Stomach smooth muscle (tissue), 2 donors: ENCODE measurements around the gene NALCN.

ENCODE experiments used
- H3K27ac ChIP-seq: one replicate; pipeline ENCODE4 v1.7.0; 2013; ENCODE audit warnings: mild to moderate bottlenecking, low read length, inconsistent platforms
- H3K27me3 ChIP-seq, 2 donors: one replicate each; pipeline ENCODE4 v1.7.0; 2013; ENCODE audit warnings: low read length in 2 of 2; ENCODE audit not compliant: insufficient read depth in 2 of 2, control insufficient read depth in 1 of 2
- H3K36me3 ChIP-seq, 2 donors: one replicate each; pipeline ENCODE4 v1.7.0; 2013; ENCODE audit warnings: low read length in 2 of 2; ENCODE audit not compliant: control insufficient read depth in 2 of 2, insufficient read depth in 2 of 2
- H3K4me1 ChIP-seq: one replicate; pipeline ENCODE4 v1.7.0; 2013; ENCODE audit warnings: low read length; ENCODE audit not compliant: control insufficient read depth, insufficient read depth
- H3K4me3 ChIP-seq, 2 donors: one replicate each; pipeline ENCODE4 v1.7.0; 2013; ENCODE audit warnings: low read length in 2 of 2
- H3K9ac ChIP-seq, 2 donors: one replicate each; pipeline ENCODE4 v1.7.0; 2013; ENCODE audit warnings: low read length in 2 of 2, mild to moderate bottlenecking in 1 of 2
- H3K9me3 ChIP-seq, 2 donors: one replicate each; pipeline ENCODE4 v1.7.0; 2013; ENCODE audit warnings: low read length in 2 of 2; ENCODE audit not compliant: control insufficient read depth in 2 of 2
- donor health status: healthy.
- donor health status: Pancreatic carcinoma.

The NALCN gene

GRCh38 chr13:101258071-101258470 lies 158.2 kb downstream of the NALCN start:
- H3K4me3 ChIP-seq: no peak overlapping the region
- H3K9ac ChIP-seq: no peak overlapping the region
- H3K9me3 ChIP-seq: no peaks in the 10 kb centered on the region
- no peaks in the 10 kb centered on the region for H3K27me3 ChIP-seq
- no peaks in the 10 kb centered on the region for H3K36me3 ChIP-seq
- no peak overlapping the region for H3K27ac ChIP-seq
- H3K4me1 ChIP-seq: no peaks in the 10 kb centered on the region

GRCh38 chr13:101248739-101249514 lies 167.4 kb downstream of the NALCN start:
- Histone ChIP-seq H3K9ac (no peak overlapping the region), H3K27ac (no peak overlapping the region), H3K36me3 (no peaks in the 10 kb centered on the region), H3K4me1 (no peaks in the 10 kb centered on the region), H3K4me3 (no peak overlapping the region), H3K9me3 (peaks cover 0 to 3% of the 10 kb centered on the region in 2 donors), H3K27me3 (no peaks in the 10 kb centered on the region)

GRCh38 chr13:101242720-101243119 lies 173.6 kb downstream of the NALCN start:
- H3K9ac ChIP-seq: no peak overlapping the region
- H3K27ac ChIP-seq: no peak overlapping the region
- H3K4me3 ChIP-seq: no peak overlapping the region

GRCh38 chr13:101238555-101238954 lies 177.8 kb downstream of the NALCN start:
- Histone ChIP-seq H3K4me1 (no peaks in the 10 kb centered on the region), H3K27me3 (no peaks in the 10 kb centered on the region), H3K4me3 (no peak overlapping the region), H3K9ac (no peak overlapping the region), H3K9me3 (no peaks in the 10 kb centered on the region), H3K27ac (no peak overlapping the region), H3K36me3 (no peaks in the 10 kb centered on the region)

More at GRCh38 chr13:101242720-101243119, 173.6 kb downstream of the NALCN start:
- Histone ChIP-seq H3K27me3 (no peaks in the 10 kb centered on the region), H3K4me1 (no peaks in the 10 kb centered on the region), H3K9me3 (no peaks in the 10 kb centered on the region), H3K36me3 (no peaks in the 10 kb centered on the region)

GRCh38 chr13:101231751-101232428 lies 184.4 kb downstream of the NALCN start:
- H3K9ac ChIP-seq: no peak overlapping the region
- no peaks in the 10 kb centered on the region for H3K27me3 ChIP-seq

GRCh38 chr13:101230271-101230890 lies 185.9 kb downstream of the NALCN start:
- Histone ChIP-seq H3K27ac (no peak overlapping the region), H3K9ac (no peak overlapping the region), H3K36me3 (no peaks in the 10 kb centered on the region), H3K4me3 (no peak overlapping the region), H3K9me3 (no peaks in the 10 kb centered on the region), H3K4me1 (no peaks in the 10 kb centered on the region), H3K27me3 (no peaks in the 10 kb centered on the region)

More at GRCh38 chr13:101231751-101232428, 184.4 kb downstream of the NALCN start:
- H3K27ac ChIP-seq: no peak overlapping the region
- H3K9me3 ChIP-seq: no peaks in the 10 kb centered on the region
- no peaks in the 10 kb centered on the region for H3K4me1 ChIP-seq
- H3K36me3 ChIP-seq: no peaks in the 10 kb centered on the region
- no peak overlapping the region for H3K4me3 ChIP-seq

- Histone ChIP-seq H3K27me3 (no peaks in the 10 kb centered on the region), H3K27ac (no peak overlapping the region), H3K36me3 (no peaks in the 10 kb centered on the region), H3K9me3 (no peaks in the 10 kb centered on the region), H3K4me1 (no peaks in the 10 kb centered on the region), H3K9ac (no peak overlapping the region), H3K4me3 (no peak overlapping the region)
These were observed 196.6 kb downstream of the NALCN start for GRCh38 chr13:101219609-101220265.

- Histone ChIP-seq H3K27me3 (no peaks in the 10 kb centered on the region), H3K9me3 (no peaks in the 10 kb centered on the region), H3K9ac (no peak overlapping the region)
These were observed 197.8 kb downstream of the NALCN start for GRCh38 chr13:101218484-101218883.

GRCh38 chr13:101217086-101217485 lies 199.2 kb downstream of the NALCN start:
- Histone ChIP-seq H3K4me3 (no peak overlapping the region), H3K36me3 (no peaks in the 10 kb centered on the region), H3K4me1 (no peaks in the 10 kb centered on the region), H3K27ac (no peak overlapping the region), H3K9ac (no peak overlapping the region), H3K9me3 (no peaks in the 10 kb centered on the region), H3K27me3 (no peaks in the 10 kb centered on the region)

More at GRCh38 chr13:101218484-101218883, 197.8 kb downstream of the NALCN start:
- no peaks in the 10 kb centered on the region for H3K4me1 ChIP-seq
- H3K36me3 ChIP-seq: no peaks in the 10 kb centered on the region
- no peak overlapping the region for H3K4me3 ChIP-seq
- no peak overlapping the region for H3K27ac ChIP-seq

GRCh38 chr13:101211261-101211660 lies 205.0 kb downstream of the NALCN start:
- H3K9me3 ChIP-seq: no peaks in the 10 kb centered on the region
- no peaks in the 10 kb centered on the region for H3K36me3 ChIP-seq
- H3K27ac ChIP-seq: no peak overlapping the region
- no peaks in the 10 kb centered on the region for H3K27me3 ChIP-seq
- no peak overlapping the region for H3K9ac ChIP-seq
- no peaks in the 10 kb centered on the region for H3K4me1 ChIP-seq
- H3K4me3 ChIP-seq: no peak overlapping the region
